H9 (cell line): Measurements from ENCODE around the gene SPINK1. TPM values are rescaled to one million over a fixed set of nuclear protein-coding genes. Genes with fewer than 3 reads are reported as not detected.

Experiments used
- DNase-seq: peaks from one replicate; pipeline ENCODE4 v3.0.0-alpha.2; 2017
- H2AFZ ChIP-seq: one replicate; pipeline ENCODE4 v1.6.1; 2013; ENCODE audit warnings: mild to moderate bottlenecking, low read length, control low read depth, moderate library complexity
- H2AK5ac ChIP-seq: 2 replicates; pipeline ENCODE4 v1.6.1; 2013; ENCODE audit warnings: low read length, control low read depth, mixed read lengths; ENCODE audit not compliant: insufficient read length
- H2BK120ac ChIP-seq: one replicate; pipeline ENCODE4 v1.6.1; 2013; ENCODE audit warnings: low read depth, mild to moderate bottlenecking, low read length, control low read depth, inconsistent platforms; ENCODE audit not compliant: poor library complexity, severe bottlenecking
- H2BK12ac ChIP-seq: 2 replicates; pipeline ENCODE4 v1.6.1; 2013; ENCODE audit warnings: low read length, control low read depth, mixed read lengths, low read depth; ENCODE audit not compliant: insufficient read length
- H2BK15ac ChIP-seq: 2 replicates; pipeline ENCODE4 v1.6.1; 2013; ENCODE audit warnings: low read depth, low read length, control low read depth
- H2BK20ac ChIP-seq: one replicate; pipeline ENCODE4 v1.6.1; 2013; ENCODE audit warnings: low read depth, mild to moderate bottlenecking, low read length, control low read depth, inconsistent platforms; ENCODE audit not compliant: poor library complexity, severe bottlenecking
- H2BK5ac ChIP-seq: 2 replicates; pipeline ENCODE4 v1.6.1; 2013; ENCODE audit warnings: low read length, control low read depth, mixed read lengths; ENCODE audit not compliant: insufficient read length
- H3K14ac ChIP-seq: 2 replicates; pipeline ENCODE4 v1.6.1; 2013; ENCODE audit warnings: low read length, control low read depth; ENCODE audit not compliant: insufficient read depth
- H3K18ac ChIP-seq: 2 replicates; pipeline ENCODE4 v1.6.1; 2013; ENCODE audit warnings: low read depth, mild to moderate bottlenecking, mixed read lengths, low read length, control low read depth; ENCODE audit not compliant: insufficient read length
- H3K23ac ChIP-seq: 2 replicates; pipeline ENCODE4 v1.6.1; 2013; ENCODE audit warnings: low read length, control low read depth, mixed read lengths, low read depth; ENCODE audit not compliant: insufficient read length
- H3K23me2 ChIP-seq: 2 replicates; pipeline ENCODE4 v1.6.1; 2013; ENCODE audit warnings: low read depth, mild to moderate bottlenecking, mixed read lengths, low read length, control low read depth; ENCODE audit not compliant: insufficient read length, poor library complexity, severe bottlenecking
- H3K27ac ChIP-seq: 2 replicates; pipeline ENCODE4 v1.5.1; 2013; ENCODE audit warnings: low read length, control low read depth, mixed read lengths, low read depth; ENCODE audit not compliant: insufficient read length
- H3K27me3 ChIP-seq: 2 replicates; pipeline ENCODE4 v1.6.1; 2013; ENCODE audit warnings: low read length, control low read depth, inconsistent platforms; ENCODE audit not compliant: insufficient read depth
- H3K4ac ChIP-seq: 2 replicates; pipeline ENCODE4 v1.6.1; 2013; ENCODE audit warnings: low read depth, mild to moderate bottlenecking, control low read depth, inconsistent platforms, low read length, moderate library complexity
- H3K4me1 ChIP-seq: 2 replicates; pipeline ENCODE4 v1.6.1; 2013; ENCODE audit warnings: low read length, control low read depth, inconsistent platforms; ENCODE audit not compliant: insufficient read depth
- H3K4me2 ChIP-seq: 2 replicates; pipeline ENCODE4 v1.6.1; 2013; ENCODE audit warnings: low read length, control low read depth, mixed read lengths; ENCODE audit not compliant: insufficient read length, insufficient read depth
- H3K56ac ChIP-seq: 2 replicates; pipeline ENCODE4 v1.6.1; 2013; ENCODE audit warnings: low read depth, mild to moderate bottlenecking, mixed read lengths, low read length, control low read depth; ENCODE audit not compliant: insufficient read length
- H3K79me1 ChIP-seq: 2 replicates; pipeline ENCODE4 v1.6.1; 2013; ENCODE audit warnings: low read depth, mild to moderate bottlenecking, moderate library complexity, low read length, control low read depth, inconsistent platforms; ENCODE audit not compliant: insufficient read depth, poor library complexity, severe bottlenecking
- H3K79me2 ChIP-seq: 2 replicates; pipeline ENCODE4 v1.6.1; 2013; ENCODE audit warnings: low read length, control low read depth, inconsistent platforms; ENCODE audit not compliant: insufficient read depth
- H3K9ac ChIP-seq: 2 replicates; pipeline ENCODE4 v1.6.1; 2013; ENCODE audit warnings: low read length, control low read depth, mixed read lengths; ENCODE audit not compliant: insufficient read length; ENCODE audit errors: extremely low read depth
- H3K9me3 ChIP-seq: one replicate; pipeline ENCODE4 v1.6.1; 2013; ENCODE audit warnings: low read depth, low read length, inconsistent platforms; ENCODE audit not compliant: control insufficient read depth
- H3T11ph ChIP-seq: one replicate; pipeline ENCODE4 v1.6.1; 2013; ENCODE audit warnings: mild to moderate bottlenecking, low read length, control low read depth, inconsistent platforms
- H4K20me1 ChIP-seq: one replicate; pipeline ENCODE4 v1.6.1; 2013; ENCODE audit not compliant: control insufficient read depth, insufficient read length, insufficient read depth
- H4K5ac ChIP-seq: 2 replicates; pipeline ENCODE4 v1.6.1; 2013; ENCODE audit warnings: low read depth, mild to moderate bottlenecking, mixed read lengths, low read length, control low read depth; ENCODE audit not compliant: insufficient read length
- H4K8ac ChIP-seq: replicated peaks from 2 replicates; pipeline ENCODE4 v1.6.1; 2013; ENCODE audit warnings: low read length, control low read depth, mixed read lengths, low read depth; ENCODE audit not compliant: insufficient read length
- H4K91ac ChIP-seq: 2 replicates; pipeline ENCODE4 v1.6.1; 2013; ENCODE audit warnings: low read depth, mild to moderate bottlenecking, moderate library complexity, mixed read lengths, low read length, control low read depth; ENCODE audit not compliant: insufficient read length
- H3K27ac Mint-ChIP-seq, 3 experiments: 2 replicates in 2 of 3; 3 replicates in 1 of 3; pipeline ENCODE4 v1.8.0; 2020 to 2021; ENCODE audit warnings: mixed read lengths in 3 of 3, mild to moderate bottlenecking in 1 of 3, moderate library complexity in 1 of 3
- H3K27me3 Mint-ChIP-seq: 2 replicates; pipeline ENCODE4 v1.8.0; 2021; ENCODE audit warnings: low read depth, mild to moderate bottlenecking, moderate library complexity, mixed read lengths
- H3K36me3 Mint-ChIP-seq, 3 experiments: 2 replicates in 2 of 3; 3 replicates in 1 of 3; pipeline ENCODE4 v1.8.0; 2020 to 2021; ENCODE audit warnings: low read depth in 3 of 3, mixed read lengths in 3 of 3; ENCODE audit not compliant: insufficient read depth in 1 of 3
- H3K4me1 Mint-ChIP-seq, 2 experiments: 2 replicates each; pipeline ENCODE4 v1.8.0; 2020; ENCODE audit warnings: mixed read lengths in 2 of 2
- H3K4me3 Mint-ChIP-seq, 2 experiments: 2 replicates in 1 of 2; 3 replicates in 1 of 2; pipeline ENCODE4 v1.8.0; 2020 to 2021; ENCODE audit warnings: mild to moderate bottlenecking in 2 of 2, mixed read lengths in 2 of 2, moderate library complexity in 1 of 2
- H3K9me3 Mint-ChIP-seq, 2 experiments: 2 replicates in 1 of 2; 3 replicates in 1 of 2; pipeline ENCODE4 v1.8.0; 2020; ENCODE audit warnings: mild to moderate bottlenecking in 2 of 2, mixed read lengths in 2 of 2, moderate library complexity in 1 of 2
- WGBS: extraction: QIAGEN DNeasy Blood & Tissue Kit; methylation state at CpG from one replicate; pipeline ENCODE4 v1.1.7; 2013; ENCODE audit warnings: missing lambda C conversion rate, low lambda C conversion rate, mixed read lengths; ENCODE audit not compliant: insufficient read length; ENCODE audit errors: extremely low coverage; 5-methylcytosine and 5-hydroxymethylcytosine counted together
- total RNA-seq: library from RNA; stranded (reverse); gene quantifications from 2 replicates; pipeline ENCODE4 v1.2.1, GENCODE V29; 2021
- TF ChIP-seq, protein P1 (sequence below): fragments of 200-600 bp; sonication (generic); conservative IDR thresholded peaks from 3 replicates; pipeline ENCODE4 v1.8.0; 2021; ENCODE audit warnings: antibody characterized with exemption, mild to moderate bottlenecking

The SPINK1 gene
- total RNA-seq, 1 experiment from 2014 or later = 3.1 TPM

DNA sequence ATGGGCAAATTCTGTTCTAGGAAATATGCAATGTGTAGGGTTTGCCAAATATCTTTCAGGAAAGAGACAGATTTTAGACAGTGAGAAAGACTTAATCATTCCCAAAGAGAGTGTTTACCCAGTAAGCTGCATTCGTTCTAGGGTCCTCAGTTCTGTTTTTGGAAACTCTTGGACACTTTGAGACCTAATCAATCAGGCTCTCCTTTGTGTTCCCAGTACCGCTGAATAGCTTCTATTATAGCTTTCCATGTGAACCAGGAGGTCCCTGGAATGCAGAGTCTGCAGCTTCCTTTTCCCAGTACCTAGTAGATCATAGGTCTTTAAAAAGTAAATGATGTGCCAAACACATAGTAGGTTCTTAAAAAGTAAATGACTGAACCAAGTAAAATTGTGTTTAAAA is 11.4 kb upstream of the SPINK1 start:
- H3T11ph ChIP-seq = no peak overlapping the region
- WGBS = no CpG with 5 or more reads among the region's 2 CpGs
- H3K9me3 ChIP-seq = no peaks in the 10 kb centered on the region
- no peak overlapping the region for H2BK120ac ChIP-seq
- no peak overlapping the region for H2BK5ac ChIP-seq
- no peaks in the 10 kb centered on the region for H3K4me1 ChIP-seq
- no peak overlapping the region for H2AK5ac ChIP-seq
- H3K56ac ChIP-seq = no peak overlapping the region
- DNase-seq = no peak
- no peak overlapping the region for H3K18ac ChIP-seq
- H2BK12ac ChIP-seq = no peak overlapping the region
- H3K27ac ChIP-seq = no peak overlapping the region
- no peaks in the 10 kb centered on the region for H3K79me1 ChIP-seq
- no peak overlapping the region for H3K23ac ChIP-seq
- H3K9me3 Mint-ChIP-seq = no peaks in the 10 kb centered on the region
- H3K4me3 Mint-ChIP-seq = no peak overlapping the region
- H3K14ac ChIP-seq = no peak overlapping the region
- H2BK20ac ChIP-seq = no peak overlapping the region
- H3K23me2 ChIP-seq = no peaks in the 10 kb centered on the region
- no peaks in the 10 kb centered on the region for H4K20me1 ChIP-seq
- H3K4ac ChIP-seq = no peak overlapping the region
- no peak overlapping the region for H4K91ac ChIP-seq
- H3K27me3 ChIP-seq = no peaks in the 10 kb centered on the region
- H3K79me2 ChIP-seq = no peaks in the 10 kb centered on the region
- peaks cover 6% of the 10 kb centered on the region; the same call in 1 of the 2 replicates for H3K27me3 Mint-ChIP-seq
- no peak overlapping the region for H3K27ac Mint-ChIP-seq
- TF ChIP-seq, protein P1, sequence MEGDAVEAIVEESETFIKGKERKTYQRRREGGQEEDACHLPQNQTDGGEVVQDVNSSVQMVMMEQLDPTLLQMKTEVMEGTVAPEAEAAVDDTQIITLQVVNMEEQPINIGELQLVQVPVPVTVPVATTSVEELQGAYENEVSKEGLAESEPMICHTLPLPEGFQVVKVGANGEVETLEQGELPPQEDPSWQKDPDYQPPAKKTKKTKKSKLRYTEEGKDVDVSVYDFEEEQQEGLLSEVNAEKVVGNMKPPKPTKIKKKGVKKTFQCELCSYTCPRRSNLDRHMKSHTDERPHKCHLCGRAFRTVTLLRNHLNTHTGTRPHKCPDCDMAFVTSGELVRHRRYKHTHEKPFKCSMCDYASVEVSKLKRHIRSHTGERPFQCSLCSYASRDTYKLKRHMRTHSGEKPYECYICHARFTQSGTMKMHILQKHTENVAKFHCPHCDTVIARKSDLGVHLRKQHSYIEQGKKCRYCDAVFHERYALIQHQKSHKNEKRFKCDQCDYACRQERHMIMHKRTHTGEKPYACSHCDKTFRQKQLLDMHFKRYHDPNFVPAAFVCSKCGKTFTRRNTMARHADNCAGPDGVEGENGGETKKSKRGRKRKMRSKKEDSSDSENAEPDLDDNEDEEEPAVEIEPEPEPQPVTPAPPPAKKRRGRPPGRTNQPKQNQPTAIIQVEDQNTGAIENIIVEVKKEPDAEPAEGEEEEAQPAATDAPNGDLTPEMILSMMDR = no peak
- no peak overlapping the region for H3K9ac ChIP-seq
- H2BK15ac ChIP-seq = no peak overlapping the region
- H2AFZ ChIP-seq = no peak overlapping the region
- H3K4me1 Mint-ChIP-seq = 0 out of 4 replicates have a peak, but pooled peaks cover 0 to 2% of the 10 kb centered on the region in 2 experiments
- H4K5ac ChIP-seq = no peak overlapping the region
- H3K4me2 ChIP-seq = no peak overlapping the region
- no peak overlapping the region for H4K8ac ChIP-seq
- no peaks in the 10 kb centered on the region for H3K36me3 Mint-ChIP-seq
